Superior temporal gyrus (tissue), 1 donor: ENCODE data around the gene TNPO1.
A peak's percentile ranks its signal among the peaks of the same experiment; 100 is the strongest.

Experiments used
- DNase-seq: peaks from one replicate; pipeline ENCODE4 v3.0.0-alpha.2; 2016; ENCODE audit errors: extremely low spot score

The TNPO1 gene

GRCh38 chr5:72818866-72819534, 2.5 kb downstream of the TNPO1 start:
- DNase-seq = peak; percentile 77

GRCh38 chr5:72821776-72822175, 5.3 kb downstream of the TNPO1 start:
- DNase-seq = no peak

GRCh38 chr5:72822944-72823343, 6.5 kb downstream of the TNPO1 start:
- no peak for DNase-seq

GRCh38 chr5:72829707-72830106, 13.2 kb downstream of the TNPO1 start:
- DNase-seq = no peak

- DNase-seq = no peak
These were observed 13.9 kb downstream of the TNPO1 start for GRCh38 chr5:72830362-72830761.

- DNase-seq = no peak
These were observed 15.2 kb downstream of the TNPO1 start for GRCh38 chr5:72831685-72832084.

- no peak for DNase-seq
These were observed 18.5 kb downstream of the TNPO1 start for GRCh38 chr5:72834924-72835323.

- no peak for DNase-seq
These were observed 19.2 kb downstream of the TNPO1 start for GRCh38 chr5:72835633-72836032.

GRCh38 chr5:72836810-72837209, 20.3 kb downstream of the TNPO1 start:
- DNase-seq = no peak

- DNase-seq = no peak
These were observed 21.1 kb downstream of the TNPO1 start for GRCh38 chr5:72837524-72838096.

GRCh38 chr5:72840041-72840440, 23.6 kb downstream of the TNPO1 start:
- no peak for DNase-seq

- DNase-seq = no peak
These were observed 25.5 kb downstream of the TNPO1 start for GRCh38 chr5:72841756-72842535.

GRCh38 chr5:72842816-72843215, 26.4 kb downstream of the TNPO1 start:
- no peak for DNase-seq

- no peak for DNase-seq
These were observed 27.8 kb downstream of the TNPO1 start for GRCh38 chr5:72844218-72844603.

- DNase-seq = no peak
These were observed 29.4 kb downstream of the TNPO1 start for GRCh38 chr5:72845889-72846288.

GRCh38 chr5:72846483-72846882, 30.0 kb downstream of the TNPO1 start:
- DNase-seq = no peak

- no peak for DNase-seq
These were observed 31.0 kb downstream of the TNPO1 start for GRCh38 chr5:72847439-72847838.

- DNase-seq = peak; percentile 96
These were observed 31.6 kb downstream of the TNPO1 start for GRCh38 chr5:72847989-72848473.

GRCh38 chr5:72848474-72849428, 32.3 kb downstream of the TNPO1 start:
- DNase-seq = no peak

GRCh38 chr5:72849546-72849945, 33.1 kb downstream of the TNPO1 start:
- no peak for DNase-seq

GRCh38 chr5:72850113-72850512, 33.7 kb downstream of the TNPO1 start:
- DNase-seq = no peak

GRCh38 chr5:72852356-72852755, 35.9 kb downstream of the TNPO1 start:
- no peak for DNase-seq
